CD4-positive, alpha-beta T cell (primary cell): ENCODE measurements around the gene CLCN6. TPM values are rescaled to one million over a fixed set of nuclear protein-coding genes. Genes with fewer than 3 reads are reported as not detected.

Experiments
- ATAC-seq: fragments of 200-7000 bp; cut with Tn5 transposase; one replicate; pipeline ENCODE4 v1.10.0; 2022; ENCODE audit warnings: mild to moderate bottlenecking; ENCODE audit not compliant: poor library complexity
- CTCF ChIA-PET: fragments of 350-600 bp; sonication (Branson Sonifier 250); formaldehyde crosslinking; loops from one replicate; lab custom pipeline; 2021; ENCODE audit warnings: antibody characterized with exemption, inconsistent platforms; lab: Charles Lee
- POLR2A ChIA-PET: fragments of 350-600 bp; sonication (Branson Sonifier 250); formaldehyde crosslinking; loops from one replicate; lab custom pipeline; 2021; ENCODE audit warnings: antibody characterized with exemption, inconsistent platforms; lab: Charles Lee
- DNase-seq, 14 experiments: peaks; one replicate each; pipeline ENCODE4 v3.0.0-alpha.2; 2013 to 2020; ENCODE audit warnings: mixed read lengths in 2 of 14
- H3K27ac ChIP-seq, 2 donors: one replicate each; pipeline versions ENCODE4 v1.5.1 to v1.7.0; 2013; ENCODE audit warnings: low read length in 2 of 2, low read depth in 1 of 2, mild to moderate bottlenecking in 1 of 2
- H3K27me3 ChIP-seq, 2 experiments: 1 replicate in 1 of 2; 2 replicates in 1 of 2; pipeline versions ENCODE4 v1.6.1 to v1.7.0; 2013; ENCODE audit warnings: low read length in 2 of 2, control low read depth in 1 of 2, mild to moderate bottlenecking in 1 of 2, moderate library complexity in 1 of 2; ENCODE audit not compliant: insufficient read depth in 2 of 2, control insufficient read depth in 1 of 2
- H3K36me3 ChIP-seq: one replicate; pipeline ENCODE4 v1.6.1; 2013; ENCODE audit warnings: low read length, control low read depth; ENCODE audit not compliant: insufficient read depth
- H3K4me1 ChIP-seq: one replicate; pipeline ENCODE4 v1.6.1; 2013; ENCODE audit warnings: low read length, control low read depth; ENCODE audit not compliant: insufficient read depth
- H3K4me3 ChIP-seq: one replicate; pipeline ENCODE4 v1.5.1; 2013; ENCODE audit warnings: mild to moderate bottlenecking, low read length, moderate library complexity
- H3K9me3 ChIP-seq, 2 experiments: 1 replicate in 1 of 2; 2 replicates in 1 of 2; pipeline versions ENCODE4 v1.6.1 to v1.7.0; 2013; ENCODE audit warnings: low read length in 2 of 2, mild to moderate bottlenecking in 2 of 2, control low read depth in 1 of 2, moderate library complexity in 1 of 2; ENCODE audit not compliant: control insufficient read depth in 1 of 2, insufficient read depth in 1 of 2
- H3K27ac Mint-ChIP-seq: one replicate; pipeline ENCODE4 v1.8.0; 2020; ENCODE audit warnings: mixed read lengths
- H3K27me3 Mint-ChIP-seq: one replicate; pipeline ENCODE4 v1.8.0; 2021; ENCODE audit warnings: mixed read lengths
- H3K36me3 Mint-ChIP-seq: one replicate; pipeline ENCODE4 v1.8.0; 2021; ENCODE audit warnings: low read depth, mixed read lengths
- H3K4me1 Mint-ChIP-seq: one replicate; pipeline ENCODE4 v1.8.0; 2021; ENCODE audit warnings: low read depth, mixed read lengths
- H3K4me3 Mint-ChIP-seq: one replicate; pipeline ENCODE4 v1.8.0; 2020; ENCODE audit warnings: mild to moderate bottlenecking, mixed read lengths
- H3K9me3 Mint-ChIP-seq: one replicate; pipeline ENCODE4 v1.8.0; 2020; ENCODE audit warnings: mixed read lengths
- intact Hi-C, 2 experiments: fragments of 100-400 bp; cut with DNase I in 1 of 2; cut with micrococcal nuclease in 1 of 2; formaldehyde crosslinking; loops; one replicate each; pipeline versions ENCODE4 v1.15.1 to v1.9.0; 2023 to 2025; cut with DNase I, micrococcal nuclease
- total RNA-seq, 174 experiments: library from RNA in 2 of 174; stranded (reverse) in 2 of 174; gene quantifications; one replicate each; pipeline ENCODE4 v1.2.3 and lab custom pipeline; 2021 to 2026
- TF ChIP-seq, protein P1 (sequence below): fragments of 200-600 bp; IDR thresholded peaks from one replicate; pipeline ENCODE4 v1.8.0; 2022; ENCODE audit warnings: antibody characterized with exemption, mild to moderate bottlenecking

Gene CLCN6
- total RNA-seq, 2 experiments from 2014 or later, result 10.9 to 11.2 TPM

DNA sequence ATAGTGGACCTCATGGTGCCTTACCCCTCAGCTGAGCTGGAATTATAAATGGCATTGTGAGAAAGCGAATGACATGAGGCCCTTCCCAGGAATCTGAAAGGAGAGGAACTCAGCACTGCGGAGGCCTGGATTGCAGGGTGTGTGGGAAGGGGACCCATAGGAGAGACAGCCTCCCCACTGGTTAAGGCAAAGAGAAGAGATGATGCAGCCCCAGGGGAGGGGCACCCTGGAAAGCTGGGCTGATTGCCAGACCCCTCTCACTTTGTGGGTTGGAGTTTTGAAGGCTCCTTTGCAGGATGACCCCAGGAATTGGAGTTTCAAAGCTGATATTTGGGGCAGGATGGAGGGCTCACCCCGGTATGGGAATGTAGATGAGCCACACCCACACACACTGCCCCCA is 50.7 kb downstream of the CLCN6 start:
- peaks cover 53 to 75% of the 10 kb centered on the region in 2 experiments for H3K27me3 ChIP-seq
- peaks cover 0 to 15% of the 10 kb centered on the region in 2 experiments for H3K9me3 ChIP-seq
- POLR2A ChIA-PET, result no interaction called here
- H3K36me3 ChIP-seq, result no peaks in the 10 kb centered on the region
- no peak overlapping the region for H3K27ac ChIP-seq
- H3K4me3 Mint-ChIP-seq, result no peak overlapping the region
- CTCF ChIA-PET, result no interaction called here
- H3K27me3 Mint-ChIP-seq, result peaks cover 73% of the 10 kb centered on the region
- no peaks in the 10 kb centered on the region for H3K4me1 Mint-ChIP-seq
- no peak for ATAC-seq
- DNase-seq, result no peak
- no peaks in the 10 kb centered on the region for H3K36me3 Mint-ChIP-seq
- TF ChIP-seq, protein P1, sequence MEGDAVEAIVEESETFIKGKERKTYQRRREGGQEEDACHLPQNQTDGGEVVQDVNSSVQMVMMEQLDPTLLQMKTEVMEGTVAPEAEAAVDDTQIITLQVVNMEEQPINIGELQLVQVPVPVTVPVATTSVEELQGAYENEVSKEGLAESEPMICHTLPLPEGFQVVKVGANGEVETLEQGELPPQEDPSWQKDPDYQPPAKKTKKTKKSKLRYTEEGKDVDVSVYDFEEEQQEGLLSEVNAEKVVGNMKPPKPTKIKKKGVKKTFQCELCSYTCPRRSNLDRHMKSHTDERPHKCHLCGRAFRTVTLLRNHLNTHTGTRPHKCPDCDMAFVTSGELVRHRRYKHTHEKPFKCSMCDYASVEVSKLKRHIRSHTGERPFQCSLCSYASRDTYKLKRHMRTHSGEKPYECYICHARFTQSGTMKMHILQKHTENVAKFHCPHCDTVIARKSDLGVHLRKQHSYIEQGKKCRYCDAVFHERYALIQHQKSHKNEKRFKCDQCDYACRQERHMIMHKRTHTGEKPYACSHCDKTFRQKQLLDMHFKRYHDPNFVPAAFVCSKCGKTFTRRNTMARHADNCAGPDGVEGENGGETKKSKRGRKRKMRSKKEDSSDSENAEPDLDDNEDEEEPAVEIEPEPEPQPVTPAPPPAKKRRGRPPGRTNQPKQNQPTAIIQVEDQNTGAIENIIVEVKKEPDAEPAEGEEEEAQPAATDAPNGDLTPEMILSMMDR, result no peak
- intact Hi-C loops, result loop anchor here in 1 of 2 experiments (5.0 kb wide), 1 partner anchor 51 kb away; no protein-coding TSS in a partner anchor
- H3K4me3 ChIP-seq, result no peak overlapping the region
- no peak overlapping the region for H3K27ac Mint-ChIP-seq
- peaks cover 4% of the 10 kb centered on the region for H3K4me1 ChIP-seq
- no peaks in the 10 kb centered on the region for H3K9me3 Mint-ChIP-seq

DNA sequence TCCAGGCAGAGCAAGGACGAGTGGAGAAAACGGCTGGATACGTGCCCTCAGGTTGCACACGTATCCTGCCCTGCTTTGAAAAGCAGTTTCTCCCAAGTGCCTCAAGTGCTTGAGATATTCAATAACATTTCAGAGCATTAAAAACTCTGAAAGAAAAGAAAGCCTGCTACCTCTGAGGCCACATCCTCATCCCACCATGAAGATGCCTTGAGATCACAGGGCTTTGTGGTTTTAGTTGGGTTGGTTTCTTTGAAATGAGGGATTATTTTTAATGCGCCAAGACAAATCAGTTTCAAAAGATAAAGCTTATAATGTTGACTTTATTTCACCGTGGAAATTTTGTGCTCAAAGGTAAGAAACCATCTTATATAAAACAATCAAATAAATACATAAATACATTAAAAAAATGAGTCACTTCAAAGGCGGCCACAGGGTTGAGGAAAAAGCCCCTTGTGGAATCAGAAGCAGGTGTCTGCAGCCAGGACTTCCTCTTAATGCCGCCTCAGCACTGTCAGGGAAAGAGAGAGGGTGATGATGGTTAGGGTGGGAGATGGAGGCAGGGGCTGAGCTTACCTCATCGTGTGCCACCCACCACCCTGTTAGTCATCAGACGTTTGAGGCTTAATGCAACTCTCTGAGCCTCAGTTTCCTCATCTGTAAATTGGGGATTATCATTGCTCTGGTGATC is 51.3 kb downstream of the CLCN6 start:
- H3K4me1 Mint-ChIP-seq, result no peaks in the 10 kb centered on the region
- DNase-seq, result no peak
- CTCF ChIA-PET, result no interaction called here
- ATAC-seq, result no peak
- intact Hi-C loops, result loop anchor here in 1 of 2 experiments (5.0 kb wide), 1 partner anchor 50 kb away; no protein-coding TSS in a partner anchor
- TF ChIP-seq, protein P1, result no peak
- H3K36me3 ChIP-seq, result no peaks in the 10 kb centered on the region
- POLR2A ChIA-PET, result no interaction called here
- no peaks in the 10 kb centered on the region for H3K9me3 Mint-ChIP-seq
- peaks cover 4% of the 10 kb centered on the region for H3K4me1 ChIP-seq
- no peak overlapping the region for H3K4me3 Mint-ChIP-seq
- H3K27me3 Mint-ChIP-seq, result peaks cover 76% of the 10 kb centered on the region
- no peaks in the 10 kb centered on the region for H3K36me3 Mint-ChIP-seq
- H3K27ac Mint-ChIP-seq, result no peak overlapping the region
- H3K27me3 ChIP-seq, result peaks cover 56 to 79% of the 10 kb centered on the region in 2 experiments
- peaks cover 0 to 15% of the 10 kb centered on the region in 2 experiments for H3K9me3 ChIP-seq
- no peak overlapping the region for H3K4me3 ChIP-seq
- H3K27ac ChIP-seq, result no peak overlapping the region

DNA sequence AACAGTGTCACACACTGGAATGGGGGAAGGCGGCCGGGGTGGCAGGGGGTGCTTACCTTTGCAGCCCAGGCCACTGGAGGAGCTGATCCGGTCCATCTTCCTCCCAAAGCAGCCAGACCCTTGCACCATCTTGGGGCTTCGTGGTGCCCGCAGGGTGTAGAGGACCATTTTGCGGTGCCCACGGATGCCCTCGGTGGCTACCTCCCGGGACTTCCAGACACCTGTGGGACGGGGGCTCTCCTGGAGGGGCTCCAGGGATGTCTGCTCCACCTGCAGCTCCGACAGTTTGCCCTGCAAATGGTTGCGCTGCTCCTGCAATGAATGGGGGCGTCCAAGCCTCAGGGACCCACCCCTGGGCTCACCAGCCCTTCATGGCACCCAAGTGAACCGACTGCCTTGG is 52.2 kb downstream of the CLCN6 start:
- Mint-ChIP-seq H3K4me1 (no peaks in the 10 kb centered on the region), H3K27me3 (peaks cover 78% of the 10 kb centered on the region), H3K4me3 (no peak overlapping the region), H3K9me3 (no peaks in the 10 kb centered on the region), H3K36me3 (no peaks in the 10 kb centered on the region), H3K27ac (no peak overlapping the region)
- Histone ChIP-seq H3K9me3 (peaks cover 0 to 15% of the 10 kb centered on the region in 2 experiments), H3K4me3 (no peak overlapping the region), H3K36me3 (no peaks in the 10 kb centered on the region), H3K4me1 (peaks cover 4% of the 10 kb centered on the region), H3K27ac (no peak overlapping the region), H3K27me3 (peaks cover 56 to 75% of the 10 kb centered on the region in 2 experiments)
- CTCF ChIA-PET, result no interaction called here
- intact Hi-C loops, result loop anchor here in 1 of 2 experiments (5.0 kb wide), 1 partner anchor 49 kb away; no protein-coding TSS in a partner anchor
- TF ChIP-seq, protein P1, result no peak
- POLR2A ChIA-PET, result no interaction called here
- DNase-seq, result no peak
- no peak for ATAC-seq
